Caco-2 (cell line): ENCODE results near the gene PARD3B. TPM values are rescaled to one million over a fixed set of nuclear protein-coding genes. Genes with fewer than 3 reads are reported as not detected.

Source experiments
- BruUV-seq: library from RNA; stranded (reverse); fragments of 400-500 nt; replicated peaks from 2 replicates; lab custom pipeline; 2021; lab: Mats Ljungman, UMichigan
- CTCF ChIA-PET: fragments of 300-600 bp; sonication (Branson Sonifier 250); formaldehyde crosslinking; loops from one replicate; lab custom pipeline; 2022; ENCODE audit warnings: antibody characterized with exemption; lab: Charles Lee
- POLR2A ChIA-PET: fragments of 300-600 bp; sonication (Branson Sonifier 250); formaldehyde crosslinking; loops from one replicate; lab custom pipeline; 2022; ENCODE audit warnings: antibody characterized with exemption; lab: Charles Lee
- DNase-seq, 2 experiments: peaks; one replicate each; pipeline versions ENCODE4 v3.0.0 to v3.0.0-alpha.2; 2020 to 2022
- H3K27me3 ChIP-seq: replicated peaks from 2 replicates; pipeline ENCODE4 v1.6.0; 2011; ENCODE audit warnings: low read length; ENCODE audit not compliant: control insufficient read depth, insufficient read depth
- H3K36me3 ChIP-seq: 2 replicates; pipeline ENCODE4 v1.5.1; 2011; ENCODE audit warnings: low read length; ENCODE audit not compliant: control insufficient read depth, insufficient read depth
- H3K4me1 ChIP-seq: fragments of 250-450 bp; sonication (Bioruptor Pico); 2 replicates; pipeline ENCODE4 v1.5.1; 2020; ENCODE audit warnings: mild to moderate bottlenecking
- H3K4me3 ChIP-seq: 2 replicates; pipeline ENCODE4 v1.5.1; 2011; ENCODE audit warnings: low read depth, mild to moderate bottlenecking, control low read depth, low read length
- H3K9me3 ChIP-seq: fragments of 250-450 bp; sonication (Bioruptor Pico); 2 replicates; pipeline ENCODE4 v1.5.1; 2020; ENCODE audit warnings: mild to moderate bottlenecking, moderate library complexity
- H3K27ac Mint-ChIP-seq: one replicate; pipeline ENCODE4 v1.8.0; 2022; ENCODE audit warnings: mixed read lengths; ENCODE audit not compliant: unreplicated experiment
- H3K27me3 Mint-ChIP-seq: one replicate; pipeline ENCODE4 v1.8.0; 2022; ENCODE audit warnings: mixed read lengths; ENCODE audit not compliant: insufficient read depth, unreplicated experiment
- H3K36me3 Mint-ChIP-seq: one replicate; pipeline ENCODE4 v1.8.0; 2022; ENCODE audit warnings: mild to moderate bottlenecking, mixed read lengths; ENCODE audit not compliant: insufficient read depth, unreplicated experiment
- H3K4me1 Mint-ChIP-seq: one replicate; pipeline ENCODE4 v1.8.0; 2022; ENCODE audit warnings: low read depth, mixed read lengths; ENCODE audit not compliant: unreplicated experiment
- H3K4me3 Mint-ChIP-seq: one replicate; pipeline ENCODE4 v1.8.0; 2022; ENCODE audit warnings: mild to moderate bottlenecking, moderate library complexity, mixed read lengths; ENCODE audit not compliant: unreplicated experiment
- H3K9me3 Mint-ChIP-seq: one replicate; pipeline ENCODE4 v1.8.0; 2022; ENCODE audit warnings: mixed read lengths; ENCODE audit not compliant: unreplicated experiment
- intact Hi-C: fragments of 100-400 bp; cut with micrococcal nuclease; formaldehyde crosslinking; loops from one replicate; pipeline ENCODE4 v1.10.0; 2022; ENCODE audit not compliant: unreplicated experiment
- total RNA-seq: library from RNA; stranded (reverse); gene quantifications from 2 replicates; pipeline ENCODE4 v1.2.3, GENCODE V29; 2022
- TF ChIP-seq, protein P1 (sequence below), 2 experiments: fragments of 200-600 bp in 1 of 2; IDR thresholded peaks; 1 replicate in 1 of 2; 2 replicates in 1 of 2; pipeline versions ENCODE4 v1.5.1 to v1.8.0; 2011 to 2022; ENCODE audit warnings: antibody characterized with exemption in 1 of 2, control low read depth in 1 of 2, inconsistent platforms in 1 of 2, low read depth in 1 of 2, low read length in 1 of 2, mild to moderate bottlenecking in 1 of 2, moderate library complexity in 1 of 2; ENCODE audit not compliant: insufficient read depth in 1 of 2, severe bottlenecking in 1 of 2, unreplicated experiment in 1 of 2

Gene PARD3B
- total RNA-seq, 1 experiment from 2014 or later, result 68.9 TPM

DNA sequence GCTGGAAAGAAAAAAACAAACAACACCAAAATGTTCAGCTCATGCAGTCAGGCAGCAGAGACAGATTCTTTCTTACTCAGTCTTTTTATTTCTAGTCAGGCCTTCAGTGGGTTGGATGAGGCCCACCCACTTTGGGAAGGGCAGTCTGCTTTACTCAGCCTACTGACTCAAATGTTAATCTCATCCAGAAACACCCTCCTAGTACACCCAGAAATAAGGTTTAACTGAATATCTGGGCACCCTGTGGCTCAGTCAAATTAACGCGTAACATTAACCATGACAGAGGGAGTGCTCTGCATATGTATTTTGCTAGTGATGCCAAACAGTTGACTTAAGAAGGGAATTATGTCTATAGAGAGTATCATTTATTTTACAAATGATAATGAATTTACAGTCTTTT lies 401.6 kb downstream of the PARD3B start:
- H3K27me3 ChIP-seq, result no peaks in the 10 kb centered on the region
- H3K4me1 Mint-ChIP-seq, result peaks cover 42% of the 10 kb centered on the region
- peaks cover 48% of the 10 kb centered on the region for H3K9me3 Mint-ChIP-seq
- H3K9me3 ChIP-seq, result peaks cover 44% of the 10 kb centered on the region
- ChIA-PET POLR2A (no interaction called here), CTCF (no interaction called here)
- H3K27me3 Mint-ChIP-seq, result no peaks in the 10 kb centered on the region
- no peak overlapping the region for H3K4me3 ChIP-seq
- no TSS peak for BruUV-seq
- no peak for DNase-seq
- no peak overlapping the region for H3K4me3 Mint-ChIP-seq
- TF ChIP-seq, protein P1, sequence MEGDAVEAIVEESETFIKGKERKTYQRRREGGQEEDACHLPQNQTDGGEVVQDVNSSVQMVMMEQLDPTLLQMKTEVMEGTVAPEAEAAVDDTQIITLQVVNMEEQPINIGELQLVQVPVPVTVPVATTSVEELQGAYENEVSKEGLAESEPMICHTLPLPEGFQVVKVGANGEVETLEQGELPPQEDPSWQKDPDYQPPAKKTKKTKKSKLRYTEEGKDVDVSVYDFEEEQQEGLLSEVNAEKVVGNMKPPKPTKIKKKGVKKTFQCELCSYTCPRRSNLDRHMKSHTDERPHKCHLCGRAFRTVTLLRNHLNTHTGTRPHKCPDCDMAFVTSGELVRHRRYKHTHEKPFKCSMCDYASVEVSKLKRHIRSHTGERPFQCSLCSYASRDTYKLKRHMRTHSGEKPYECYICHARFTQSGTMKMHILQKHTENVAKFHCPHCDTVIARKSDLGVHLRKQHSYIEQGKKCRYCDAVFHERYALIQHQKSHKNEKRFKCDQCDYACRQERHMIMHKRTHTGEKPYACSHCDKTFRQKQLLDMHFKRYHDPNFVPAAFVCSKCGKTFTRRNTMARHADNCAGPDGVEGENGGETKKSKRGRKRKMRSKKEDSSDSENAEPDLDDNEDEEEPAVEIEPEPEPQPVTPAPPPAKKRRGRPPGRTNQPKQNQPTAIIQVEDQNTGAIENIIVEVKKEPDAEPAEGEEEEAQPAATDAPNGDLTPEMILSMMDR (IDR thresholded peaks at IDR 0.05; ENCODE audit: insufficient read depth in 1 of 2, low read depth in 1 of 2, low read length in 1 of 2, severe bottlenecking in 1 of 2, unreplicated experiment in 1 of 2), result no peak
- intact Hi-C loops, result loop anchor here (1.0 to 5.0 kb wide), 4 partner anchors 26 to 735 kb away; partner anchors contain the start of gene NRP2
- no peaks in the 10 kb centered on the region for H3K36me3 ChIP-seq
- H3K27ac Mint-ChIP-seq, result peak overlapping the region; percentile 27
- H3K4me1 ChIP-seq, result peaks cover 41% of the 10 kb centered on the region
- H3K36me3 Mint-ChIP-seq, result peaks cover 54% of the 10 kb centered on the region

DNA sequence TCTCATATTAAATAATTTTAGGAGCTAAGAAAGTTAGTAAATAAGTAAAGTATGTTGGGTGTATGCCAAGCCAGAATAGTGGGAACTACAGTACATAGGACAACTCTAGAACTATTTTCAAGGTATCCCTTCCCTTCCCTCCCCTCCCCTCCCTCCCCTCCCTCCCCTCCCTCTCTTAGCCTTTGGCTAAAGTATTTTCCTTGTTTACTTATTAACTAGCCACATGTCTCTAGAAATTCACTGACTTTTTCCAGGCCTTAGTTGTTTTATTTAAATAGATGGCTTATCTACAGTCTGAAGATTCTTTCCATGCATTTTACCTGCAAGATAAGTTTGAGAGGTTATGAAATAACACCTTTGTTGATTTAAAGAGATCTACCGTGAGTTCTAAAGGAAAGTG lies 402.1 kb downstream of the PARD3B start:
- peaks cover 44% of the 10 kb centered on the region for H3K9me3 ChIP-seq
- H3K36me3 ChIP-seq, result no peaks in the 10 kb centered on the region
- H3K4me3 ChIP-seq, result no peak overlapping the region
- DNase-seq, result no peak
- H3K9me3 Mint-ChIP-seq, result peaks cover 46% of the 10 kb centered on the region
- H3K27me3 ChIP-seq, result no peaks in the 10 kb centered on the region
- no peaks in the 10 kb centered on the region for H3K27me3 Mint-ChIP-seq
- no TSS peak for BruUV-seq
- peak overlapping the region; percentile 8 for H3K4me3 Mint-ChIP-seq
- H3K4me1 ChIP-seq, result peaks cover 41% of the 10 kb centered on the region
- peaks cover 42% of the 10 kb centered on the region for H3K4me1 Mint-ChIP-seq
- CTCF ChIA-PET, result no interaction called here
- H3K36me3 Mint-ChIP-seq, result peaks cover 54% of the 10 kb centered on the region
- intact Hi-C loops, result loop anchor here (1.0 to 5.0 kb wide), 4 partner anchors 25 to 735 kb away; partner anchors contain the start of gene NRP2
- POLR2A ChIA-PET, result no interaction called here
- TF ChIP-seq, protein P1 (IDR thresholded peaks at IDR 0.05; ENCODE audit: insufficient read depth in 1 of 2, low read depth in 1 of 2, low read length in 1 of 2, severe bottlenecking in 1 of 2, unreplicated experiment in 1 of 2), result no peak
- H3K27ac Mint-ChIP-seq, result peak overlapping the region; percentile 61

DNA sequence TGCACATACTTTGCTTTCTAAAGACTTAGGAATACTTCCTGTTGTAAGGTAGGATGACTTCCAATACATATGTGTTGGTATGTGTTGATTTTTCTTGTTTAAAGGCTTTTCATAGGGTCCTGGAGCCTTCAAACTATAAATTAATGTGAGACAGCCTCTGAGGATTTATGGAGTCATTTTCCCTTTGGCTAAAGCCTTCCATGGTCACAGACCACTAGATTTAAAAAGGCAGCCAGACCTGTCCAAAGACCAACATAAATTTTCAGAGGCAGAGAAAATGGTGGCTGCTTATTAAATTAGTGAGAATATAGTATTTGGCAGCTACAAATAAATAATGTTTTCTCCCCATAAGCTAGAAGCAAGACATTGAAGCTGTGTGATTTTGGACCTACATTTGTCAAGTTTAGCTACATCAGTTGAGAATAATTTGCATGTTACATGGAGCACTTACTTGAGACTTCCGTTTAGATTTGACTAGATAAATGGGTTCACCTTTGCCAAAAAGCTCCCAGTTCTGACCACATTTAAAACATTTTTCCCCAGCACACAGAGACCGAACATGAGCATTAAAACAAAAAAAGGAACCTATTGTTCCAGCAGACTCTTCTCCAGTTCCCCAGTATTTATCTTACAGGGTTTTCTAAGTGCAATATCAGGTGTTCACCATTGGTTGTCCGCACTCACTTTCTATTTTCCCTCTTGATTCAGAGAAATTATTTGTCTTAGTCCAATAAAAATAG lies 402.9 kb downstream of the PARD3B start:
- Mint-ChIP-seq H3K4me3 (peak overlapping the region; percentile 8), H3K27me3 (no peaks in the 10 kb centered on the region), H3K36me3 (peaks cover 50% of the 10 kb centered on the region), H3K9me3 (peaks cover 38% of the 10 kb centered on the region), H3K4me1 (peaks cover 42% of the 10 kb centered on the region), H3K27ac (peak overlapping the region; percentile 61)
- H3K9me3 ChIP-seq, result peaks cover 44% of the 10 kb centered on the region
- H3K27me3 ChIP-seq, result no peaks in the 10 kb centered on the region
- ChIA-PET CTCF (no interaction called here), POLR2A (interaction anchor here (0.6 kb wide), 1 partner anchor 959 kb away, joined by 3 read pairs; no protein-coding TSS in a partner anchor)
- no peaks in the 10 kb centered on the region for H3K36me3 ChIP-seq
- DNase-seq, result no peak
- peaks cover 41% of the 10 kb centered on the region for H3K4me1 ChIP-seq
- H3K4me3 ChIP-seq, result no peak overlapping the region
- TF ChIP-seq, protein P1 (IDR thresholded peaks at IDR 0.05; ENCODE audit: insufficient read depth in 1 of 2, low read depth in 1 of 2, low read length in 1 of 2, severe bottlenecking in 1 of 2, unreplicated experiment in 1 of 2), result no peak
- BruUV-seq, result no TSS peak
- intact Hi-C loops, result loop anchor here (5.0 kb wide), 2 partner anchors 66 to 734 kb away; partner anchors contain the start of gene NRP2
